ENCODE results near the gene GPR160.

DNA sequence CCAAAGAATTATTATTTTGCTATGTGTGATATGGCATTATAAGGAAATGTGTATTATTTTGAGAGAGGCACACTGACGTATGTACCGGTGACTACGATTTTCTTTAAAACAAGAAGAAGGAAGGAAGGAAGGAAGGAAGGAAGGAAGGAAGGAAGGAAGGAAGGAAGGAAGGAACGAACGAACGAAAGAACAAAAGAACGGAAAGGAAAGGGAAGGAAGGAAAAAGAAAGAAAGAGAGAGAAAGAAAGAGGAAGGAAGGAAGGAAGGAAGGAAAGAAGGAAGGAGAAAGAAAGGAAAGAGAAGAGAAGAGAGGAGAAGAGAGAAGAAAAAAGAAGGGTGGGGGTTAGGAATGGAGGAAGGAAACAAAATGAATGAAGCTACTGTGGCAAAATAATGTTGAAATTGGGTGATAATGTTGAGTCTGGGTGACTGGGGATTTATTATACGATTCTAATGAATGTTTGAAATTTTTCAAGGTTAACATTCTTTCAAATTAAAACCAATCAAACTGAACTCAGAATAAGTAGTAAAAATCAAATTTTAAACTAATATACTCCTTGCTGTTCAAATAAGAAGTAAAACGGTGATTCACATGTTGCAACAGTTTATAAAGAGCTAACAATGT is 73.5 kb downstream of the GPR160 start:
- TF ChIP-seq, protein P1, sequence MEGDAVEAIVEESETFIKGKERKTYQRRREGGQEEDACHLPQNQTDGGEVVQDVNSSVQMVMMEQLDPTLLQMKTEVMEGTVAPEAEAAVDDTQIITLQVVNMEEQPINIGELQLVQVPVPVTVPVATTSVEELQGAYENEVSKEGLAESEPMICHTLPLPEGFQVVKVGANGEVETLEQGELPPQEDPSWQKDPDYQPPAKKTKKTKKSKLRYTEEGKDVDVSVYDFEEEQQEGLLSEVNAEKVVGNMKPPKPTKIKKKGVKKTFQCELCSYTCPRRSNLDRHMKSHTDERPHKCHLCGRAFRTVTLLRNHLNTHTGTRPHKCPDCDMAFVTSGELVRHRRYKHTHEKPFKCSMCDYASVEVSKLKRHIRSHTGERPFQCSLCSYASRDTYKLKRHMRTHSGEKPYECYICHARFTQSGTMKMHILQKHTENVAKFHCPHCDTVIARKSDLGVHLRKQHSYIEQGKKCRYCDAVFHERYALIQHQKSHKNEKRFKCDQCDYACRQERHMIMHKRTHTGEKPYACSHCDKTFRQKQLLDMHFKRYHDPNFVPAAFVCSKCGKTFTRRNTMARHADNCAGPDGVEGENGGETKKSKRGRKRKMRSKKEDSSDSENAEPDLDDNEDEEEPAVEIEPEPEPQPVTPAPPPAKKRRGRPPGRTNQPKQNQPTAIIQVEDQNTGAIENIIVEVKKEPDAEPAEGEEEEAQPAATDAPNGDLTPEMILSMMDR (conservative IDR thresholded peaks at IDR 0.05; ENCODE audit: low read length), result no peak
- TF ChIP-seq EZH2phosphoT487 (IDR thresholded peaks at IDR 0.05; ENCODE audit: borderline replicate concordance), result no peak

All from Loucy (cell line).